IMR-90 (cell line): Measurements from ENCODE around the gene TTL. TPM values are rescaled to one million over a fixed set of nuclear protein-coding genes. Genes with fewer than 3 reads are reported as not detected.

ENCODE experiments used
- ATAC-seq: fragments of 200-7000 bp; cut with Tn5 transposase; 2 replicates; pipeline ENCODE4 v1.9.1; 2020; ENCODE audit warnings: low read depth, mild to moderate bottlenecking, moderate library complexity
- BruUV-seq: library from RNA; stranded (reverse); fragments of 400-500 nt; replicated peaks from 2 replicates; lab custom pipeline; 2021; lab: Mats Ljungman, UMichigan
- CTCF ChIA-PET: fragments of 300-600 bp; formaldehyde crosslinking; extraction: SDS; loops from one replicate; lab custom pipeline; 2021; ENCODE audit warnings: antibody characterized with exemption; lab: Yijun Ruan, JAX
- POLR2A ChIA-PET: fragments of 300-600 bp; sonication (Branson Sonifier 250); formaldehyde crosslinking; loops from one replicate; lab custom pipeline; 2022; ENCODE audit warnings: antibody characterized with exemption; ENCODE audit not compliant: unreplicated experiment; lab: Charles Lee
- DNase-seq: peaks from one replicate; pipeline ENCODE4 v3.0.0; 2013
- H2AFZ ChIP-seq: replicated peaks from 2 replicates; pipeline ENCODE3; 2013; ENCODE audit warnings: low read length, mild to moderate bottlenecking; ENCODE audit not compliant: poor library complexity
- H2AK5ac ChIP-seq: 2 replicates; pipeline ENCODE4 v1.6.1; 2013; ENCODE audit warnings: low read depth, low read length, inconsistent platforms
- H2AK9ac ChIP-seq: replicated peaks from 2 replicates; pipeline ENCODE3; 2013; ENCODE audit warnings: mild to moderate bottlenecking, low read depth, low read length, moderate library complexity; ENCODE audit not compliant: poor library complexity
- H2BK120ac ChIP-seq: 2 replicates; pipeline ENCODE4 v1.6.1; 2013; ENCODE audit warnings: low read depth, low read length, inconsistent platforms
- H2BK15ac ChIP-seq: 3 replicates; pipeline ENCODE4 v1.6.1; 2013; ENCODE audit warnings: low read depth, low read length, inconsistent platforms
- H2BK20ac ChIP-seq: 2 replicates; pipeline ENCODE4 v1.6.1; 2013; ENCODE audit warnings: low read depth, mild to moderate bottlenecking, inconsistent platforms, low read length, moderate library complexity
- H2BK5ac ChIP-seq: 2 replicates; pipeline ENCODE4 v1.6.1; 2013; ENCODE audit warnings: mild to moderate bottlenecking, low read depth, low read length, inconsistent platforms; ENCODE audit not compliant: poor library complexity, severe bottlenecking
- H3K14ac ChIP-seq: replicated peaks from 2 replicates; pipeline ENCODE4 v1.6.1; 2013; ENCODE audit warnings: low read depth, low read length, inconsistent platforms
- H3K18ac ChIP-seq: 2 replicates; pipeline ENCODE4 v1.6.1; 2013; ENCODE audit warnings: low read depth, low read length, control low read depth
- H3K23ac ChIP-seq: 2 replicates; pipeline ENCODE4 v1.6.1; 2013; ENCODE audit warnings: low read depth, low read length, inconsistent platforms
- H3K27ac ChIP-seq: 2 replicates; pipeline ENCODE4 v1.5.1; 2013; ENCODE audit warnings: mild to moderate bottlenecking, control low read depth, low read length; ENCODE audit not compliant: insufficient read depth
- H3K27me3 ChIP-seq: 2 replicates; pipeline ENCODE4 v1.6.1; 2013; ENCODE audit warnings: low read length; ENCODE audit not compliant: control insufficient read depth, insufficient read depth
- H3K36me3 ChIP-seq: 2 replicates; pipeline ENCODE4 v1.6.1; 2013; ENCODE audit warnings: low read length, mixed read lengths; ENCODE audit not compliant: control insufficient read depth, insufficient read depth
- H3K4ac ChIP-seq: 2 replicates; pipeline ENCODE4 v1.6.1; 2013; ENCODE audit warnings: low read depth, low read length, inconsistent platforms
- H3K4me1 ChIP-seq: 2 replicates; pipeline ENCODE4 v1.6.1; 2013; ENCODE audit warnings: low read length, mixed read lengths; ENCODE audit not compliant: control insufficient read depth, insufficient read depth
- H3K4me2 ChIP-seq: 2 replicates; pipeline ENCODE4 v1.6.1; 2013; ENCODE audit warnings: low read depth, mild to moderate bottlenecking, control low read depth, low read length, moderate library complexity
- H3K4me3 ChIP-seq: 2 replicates; pipeline ENCODE4 v1.5.1; 2013; ENCODE audit warnings: low read depth, mild to moderate bottlenecking, control low read depth, low read length, moderate library complexity; ENCODE audit not compliant: insufficient read depth
- H3K56ac ChIP-seq: 2 replicates; pipeline ENCODE4 v1.6.1; 2013; ENCODE audit warnings: low read length, inconsistent platforms; ENCODE audit not compliant: insufficient read depth; ENCODE audit errors: extremely low read depth
- H3K79me1 ChIP-seq, 2 experiments: 2 replicates each; pipeline ENCODE4 v1.6.1; 2013; ENCODE audit warnings: low read length in 2 of 2, inconsistent platforms in 1 of 2, low read depth in 1 of 2
- H3K9ac ChIP-seq: 2 replicates; pipeline ENCODE4 v1.6.1; 2013; ENCODE audit warnings: low read depth, low read length, control low read depth
- H3K9me1 ChIP-seq: 2 replicates; pipeline ENCODE4 v1.6.1; 2013; ENCODE audit warnings: low read length, inconsistent platforms; ENCODE audit not compliant: insufficient read depth
- H3K9me3 ChIP-seq: 2 replicates; pipeline ENCODE4 v1.6.1; 2013; ENCODE audit warnings: low read length; ENCODE audit not compliant: control insufficient read depth, insufficient read depth
- H4K20me1 ChIP-seq: 2 replicates; pipeline ENCODE4 v1.6.1; 2013; ENCODE audit warnings: low read length, inconsistent platforms; ENCODE audit not compliant: insufficient read depth
- H4K5ac ChIP-seq: 2 replicates; pipeline ENCODE4 v1.6.1; 2013; ENCODE audit warnings: mild to moderate bottlenecking, low read depth, low read length, control low read depth
- H4K8ac ChIP-seq, 2 experiments: 2 replicates each; pipeline ENCODE4 v1.6.1; 2013; ENCODE audit warnings: low read depth in 2 of 2, low read length in 2 of 2, control low read depth in 1 of 2, inconsistent platforms in 1 of 2
- H4K91ac ChIP-seq: 2 replicates; pipeline ENCODE4 v1.6.1; 2013; ENCODE audit warnings: low read depth, low read length, inconsistent platforms; ENCODE audit not compliant: insufficient read depth
- CEBPB ChIP-seq: IDR thresholded peaks from 2 replicates; pipeline ENCODE4 v1.6.1; 2012; ENCODE audit warnings: low read depth, low read length, improper control_type of control experiment
- CHD1 ChIP-seq: IDR thresholded peaks from 2 replicates; pipeline ENCODE4 v1.6.1; 2012; ENCODE audit warnings: low read depth, low read length, improper control_type of control experiment
- FOS ChIP-seq: fragments of 150-350 bp; IDR thresholded peaks from 2 replicates; pipeline ENCODE4 v1.6.1; 2016; ENCODE audit warnings: low read depth, low read length
- MAFK ChIP-seq: IDR thresholded peaks from 2 replicates; pipeline ENCODE4 v1.6.1; 2012; ENCODE audit warnings: low read depth, low read length, improper control_type of control experiment
- MAZ ChIP-seq: IDR thresholded peaks from 2 replicates; pipeline ENCODE4 v1.6.1; 2012; ENCODE audit warnings: low read depth, mild to moderate bottlenecking, low read length, improper control_type of control experiment, moderate library complexity, borderline replicate concordance
- MXI1 ChIP-seq: IDR thresholded peaks from 2 replicates; pipeline ENCODE4 v1.6.1; 2012; ENCODE audit warnings: low read depth, mild to moderate bottlenecking, low read length, moderate library complexity, borderline replicate concordance
- NFE2L2 ChIP-seq: fragments of 150-350 bp; IDR thresholded peaks from 2 replicates; pipeline ENCODE4 v1.6.1; 2016; ENCODE audit warnings: low read depth, mild to moderate bottlenecking, low read length
- POLR2A ChIP-seq: IDR thresholded peaks from 2 replicates; pipeline ENCODE4 v1.6.1; 2012; ENCODE audit warnings: mild to moderate bottlenecking, low read depth, low read length
- RAD21 ChIP-seq: IDR thresholded peaks from 2 replicates; pipeline ENCODE4 v1.6.1; 2012; ENCODE audit warnings: low read length, improper control_type of control experiment
- RCOR1 ChIP-seq: IDR thresholded peaks from 2 replicates; pipeline ENCODE4 v1.6.1; 2012; ENCODE audit warnings: mild to moderate bottlenecking, low read length, improper control_type of control experiment; ENCODE audit not compliant: insufficient replicate concordance
- RFX5 ChIP-seq: IDR thresholded peaks from 2 replicates; pipeline ENCODE4 v1.8.0; 2012; ENCODE audit warnings: low read depth, mild to moderate bottlenecking, low read length, moderate library complexity
- SMC3 ChIP-seq: fragments of 150-350 bp; IDR thresholded peaks from 2 replicates; pipeline ENCODE4 v1.6.1; 2016; ENCODE audit warnings: low read depth, mild to moderate bottlenecking, antibody characterized with exemption, low read length, moderate library complexity
- WGBS, 2 experiments: methylation state at CpG; one replicate each; pipeline versions ENCODE4 v1.1.5 to v1.1.7; 2013; ENCODE audit warnings: missing lambda C conversion rate in 2 of 2; ENCODE audit not compliant: insufficient read length in 1 of 2; ENCODE audit errors: extremely low coverage in 2 of 2; 5-methylcytosine and 5-hydroxymethylcytosine counted together
- dilution Hi-C: fragments of 300-500 bp; cut with HindIII; formaldehyde crosslinking; loops from one replicate; pipeline ENCODE4 v1.14.3; 2018; ENCODE audit warnings: low sequenced_read_pairs; ENCODE audit not compliant: unreplicated experiment
- in situ Hi-C: fragments of 300-500 bp; cut with MboI; formaldehyde crosslinking; loops from 3 replicates; pipeline ENCODE4 v1.14.3; 2019; ENCODE audit warnings: low sequenced_read_pairs, inconsistent platforms, mixed read lengths
- intact Hi-C: fragments of 100-400 bp; cut with micrococcal nuclease; formaldehyde crosslinking; loops from 2 replicates; pipeline ENCODE4 v1.10.0; 2022
- polyA plus RNA-seq, 3 experiments: library from polyadenylated mRNA; depleted of rRNA; stranded (reverse); fragments of >200 nt; gene quantifications; 2 replicates each; pipeline ENCODE4 v1.2.3, GENCODE V29; 2012; ENCODE audit warnings: low replicate concordance in 1 of 3
- total RNA-seq: library from RNA; depleted of rRNA; stranded (reverse); fragments of >200 nt; gene quantifications from 2 replicates; pipeline ENCODE4 v1.2.3, GENCODE V29; 2012
- TF ChIP-seq, protein P1 (sequence below): conservative IDR thresholded peaks from 2 replicates; pipeline ENCODE4 v1.5.1; 2012; ENCODE audit warnings: mild to moderate bottlenecking, low read depth, low read length, improper control_type of control experiment
- TF ChIP-seq, protein P2 (sequence below): fragments of 150-350 bp; IDR thresholded peaks from 2 replicates; pipeline ENCODE4 v1.6.1; 2017; ENCODE audit warnings: mild to moderate bottlenecking, antibody characterized with exemption, low read length, low read depth
- TF ChIP-seq, protein P3 (sequence below): fragments of 150-350 bp; IDR thresholded peaks from 2 replicates; pipeline ENCODE4 v1.6.1; 2016; ENCODE audit warnings: low read depth, mild to moderate bottlenecking, low read length, moderate library complexity, borderline replicate concordance

Gene TTL
- total and polyA plus RNA-seq, 2 of the 4 experiments (the other 2 are of a cell fraction) = 18.2 to 36.2 TPM

DNA sequence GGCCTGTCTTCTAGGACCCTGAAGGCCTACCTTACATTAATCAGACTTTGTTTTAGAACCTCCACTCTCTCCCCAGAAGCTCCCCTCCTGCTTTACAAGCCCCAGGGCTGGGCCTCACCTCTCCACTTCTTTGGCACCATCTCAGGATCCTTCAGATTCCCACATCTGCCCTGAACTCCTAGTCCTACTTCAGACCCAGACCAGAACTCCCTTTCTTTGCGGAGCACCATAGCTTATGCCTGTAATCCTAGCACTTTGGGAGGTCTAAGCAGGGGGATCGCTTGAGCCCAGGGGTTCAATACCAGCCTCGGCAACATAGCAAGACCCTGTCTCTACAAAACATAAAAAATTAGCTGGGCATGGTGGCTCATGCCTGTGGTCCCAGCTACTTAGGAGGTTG lies 103.4 kb downstream of the TTL start:
- DNase-seq (no peak), ATAC-seq (no peak)
- BruUV-seq = no TSS peak
- no peak overlapping the region for H2BK20ac ChIP-seq
- WGBS, 2 experiments = no CpG with 5 or more reads among the region's 3 CpGs
- H2BK120ac ChIP-seq = no peak overlapping the region
- H2BK5ac ChIP-seq = no peak overlapping the region
- dilution Hi-C loops = no loop called here
- H3K4ac ChIP-seq = peak overlapping the region; percentile 99
- H3K79me1 ChIP-seq = peaks cover 5 to 37% of the 10 kb centered on the region in 2 experiments
- ChIA-PET POLR2A (interaction anchor here (0.6 kb wide), 2 partner anchors 152 to 311 kb away, joined by 3 to 4 read pairs; partner anchors contain the start of gene RGPD8), CTCF (interaction anchor here (0.7 to 1.2 kb wide), 3 partner anchors 15 to 141 kb away, joined by 3 read pairs; no protein-coding TSS in a partner anchor)
- peak overlapping the region; percentile 100; the same call in 1 of the 2 replicates for H3K23ac ChIP-seq
- H3K27me3 ChIP-seq = no peaks in the 10 kb centered on the region
- H3K9me3 ChIP-seq = no peaks in the 10 kb centered on the region
- H3K27ac ChIP-seq = peak overlapping the region; percentile 84; the same call in 1 of the 2 replicates
- TF ChIP-seq MAFK (no peak), SMC3 (no peak), CHD1 (no peak), FOS (no peak), RAD21 (no peak), NFE2L2 (no peak), POLR2A (no peak), MAZ (no peak), RCOR1 (no peak), MXI1 (no peak), RFX5 (no peak), CEBPB (no peak)
- TF ChIP-seq, protein P1, sequence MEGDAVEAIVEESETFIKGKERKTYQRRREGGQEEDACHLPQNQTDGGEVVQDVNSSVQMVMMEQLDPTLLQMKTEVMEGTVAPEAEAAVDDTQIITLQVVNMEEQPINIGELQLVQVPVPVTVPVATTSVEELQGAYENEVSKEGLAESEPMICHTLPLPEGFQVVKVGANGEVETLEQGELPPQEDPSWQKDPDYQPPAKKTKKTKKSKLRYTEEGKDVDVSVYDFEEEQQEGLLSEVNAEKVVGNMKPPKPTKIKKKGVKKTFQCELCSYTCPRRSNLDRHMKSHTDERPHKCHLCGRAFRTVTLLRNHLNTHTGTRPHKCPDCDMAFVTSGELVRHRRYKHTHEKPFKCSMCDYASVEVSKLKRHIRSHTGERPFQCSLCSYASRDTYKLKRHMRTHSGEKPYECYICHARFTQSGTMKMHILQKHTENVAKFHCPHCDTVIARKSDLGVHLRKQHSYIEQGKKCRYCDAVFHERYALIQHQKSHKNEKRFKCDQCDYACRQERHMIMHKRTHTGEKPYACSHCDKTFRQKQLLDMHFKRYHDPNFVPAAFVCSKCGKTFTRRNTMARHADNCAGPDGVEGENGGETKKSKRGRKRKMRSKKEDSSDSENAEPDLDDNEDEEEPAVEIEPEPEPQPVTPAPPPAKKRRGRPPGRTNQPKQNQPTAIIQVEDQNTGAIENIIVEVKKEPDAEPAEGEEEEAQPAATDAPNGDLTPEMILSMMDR = no peak
- TF ChIP-seq, protein P2, sequence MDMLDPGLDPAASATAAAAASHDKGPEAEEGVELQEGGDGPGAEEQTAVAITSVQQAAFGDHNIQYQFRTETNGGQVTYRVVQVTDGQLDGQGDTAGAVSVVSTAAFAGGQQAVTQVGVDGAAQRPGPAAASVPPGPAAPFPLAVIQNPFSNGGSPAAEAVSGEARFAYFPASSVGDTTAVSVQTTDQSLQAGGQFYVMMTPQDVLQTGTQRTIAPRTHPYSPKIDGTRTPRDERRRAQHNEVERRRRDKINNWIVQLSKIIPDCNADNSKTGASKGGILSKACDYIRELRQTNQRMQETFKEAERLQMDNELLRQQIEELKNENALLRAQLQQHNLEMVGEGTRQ = no peak
- TF ChIP-seq, protein P3, sequence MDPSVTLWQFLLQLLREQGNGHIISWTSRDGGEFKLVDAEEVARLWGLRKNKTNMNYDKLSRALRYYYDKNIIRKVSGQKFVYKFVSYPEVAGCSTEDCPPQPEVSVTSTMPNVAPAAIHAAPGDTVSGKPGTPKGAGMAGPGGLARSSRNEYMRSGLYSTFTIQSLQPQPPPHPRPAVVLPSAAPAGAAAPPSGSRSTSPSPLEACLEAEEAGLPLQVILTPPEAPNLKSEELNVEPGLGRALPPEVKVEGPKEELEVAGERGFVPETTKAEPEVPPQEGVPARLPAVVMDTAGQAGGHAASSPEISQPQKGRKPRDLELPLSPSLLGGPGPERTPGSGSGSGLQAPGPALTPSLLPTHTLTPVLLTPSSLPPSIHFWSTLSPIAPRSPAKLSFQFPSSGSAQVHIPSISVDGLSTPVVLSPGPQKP = no peak
- H3K9me1 ChIP-seq = peaks cover 14% of the 10 kb centered on the region
- no peak overlapping the region for H3K18ac ChIP-seq
- H3K36me3 ChIP-seq = peaks cover 8% of the 10 kb centered on the region
- no peak overlapping the region for H3K56ac ChIP-seq
- intact Hi-C loops = no loop called here
- H3K9ac ChIP-seq = no peak overlapping the region
- 0 out of 2 replicates have a peak overlapping the region, but pooled peaks have one; percentile 89 for H2AK5ac ChIP-seq
- H2BK15ac ChIP-seq = 0 out of 3 replicates have a peak overlapping the region, but pooled peaks have one; percentile 88
- peak overlapping the region; percentile 77 for H4K5ac ChIP-seq
- H3K14ac ChIP-seq = peak overlapping the region; percentile 99; the same call in 1 of the 2 replicates
- H2AFZ ChIP-seq = no peak overlapping the region
- peak overlapping the region; percentile 45; the same call in 1 of the 2 replicates for H4K91ac ChIP-seq
- H4K8ac ChIP-seq = peak overlapping the region; percentile 96 to 100
- in situ Hi-C loops = no loop called here
- peaks cover 6% of the 10 kb centered on the region for H3K4me1 ChIP-seq
- H2AK9ac ChIP-seq = peak overlapping the region; percentile 18
- no peaks in the 10 kb centered on the region for H4K20me1 ChIP-seq
- peak overlapping the region; percentile 54 for H3K4me2 ChIP-seq
- H3K4me3 ChIP-seq = no peak overlapping the region
